HL-60 (cell line): ENCODE measurements around the gene SLC25A25.

Experiments used
- CTCF ChIP-seq: IDR thresholded peaks from one replicate; pipeline ENCODE4 v1.5.1; 2011; ENCODE audit warnings: low read length, control low read depth, inconsistent platforms; ENCODE audit not compliant: insufficient read depth
- GABPA ChIP-seq: IDR thresholded peaks from 2 replicates; pipeline ENCODE4 v1.6.1; 2012; ENCODE audit warnings: low read depth
- POLR2AphosphoS5 ChIP-seq: IDR thresholded peaks from 2 replicates; pipeline ENCODE4 v1.6.1; 2012; ENCODE audit warnings: low read depth
- REST ChIP-seq: IDR thresholded peaks from 2 replicates; pipeline ENCODE4 v1.6.1; 2012; ENCODE audit warnings: low read depth; ENCODE audit not compliant: insufficient replicate concordance
- SPI1 ChIP-seq: IDR thresholded peaks from 2 replicates; pipeline ENCODE4 v1.6.1; 2012; ENCODE audit warnings: low read depth, mild to moderate bottlenecking, borderline replicate concordance

- TF ChIP-seq SPI1 (no peak), CTCF (no peak), POLR2AphosphoS5 (no peak), REST (no peak), GABPA (no peak)
Observed at GRCh38 chr9:128100581-128100980, 32.5 kb downstream of the SLC25A25 start.
